Activated T-cell treated with anti-CD3 and anti-CD28 coated beads for 1 hour (primary cell): Measurements from ENCODE around the gene WDR48.

ENCODE experiments used
- DNase-seq: peaks from one replicate; pipeline ENCODE4 v3.0.0-alpha.2; 2020; ENCODE audit warnings: low read depth

WDR48 gene

GRCh38 chr3:39102504-39103323 lies 50.9 kb downstream of the WDR48 start:
- no peak for DNase-seq

GRCh38 chr3:39103324-39103693 lies 51.5 kb downstream of the WDR48 start:
- no peak for DNase-seq

GRCh38 chr3:39103791-39104552 lies 52.2 kb downstream of the WDR48 start:
- no peak for DNase-seq

- no peak for DNase-seq
Measured at GRCh38 chr3:39104961-39105686, 53.3 kb downstream of the WDR48 start.

- no peak for DNase-seq
Measured at GRCh38 chr3:39105687-39106063, 53.9 kb downstream of the WDR48 start.

GRCh38 chr3:39106281-39106811 lies 54.5 kb downstream of the WDR48 start:
- no peak for DNase-seq

- DNase-seq = no peak
Measured at GRCh38 chr3:39106851-39107387, 55.1 kb downstream of the WDR48 start.

- DNase-seq = peak; percentile 37
Measured at GRCh38 chr3:39107388-39108199, 55.8 kb downstream of the WDR48 start, which contains the start of the genes GORASP1 and TTC21A. GORASP1 (minus strand) TSS chr3:39107627; CDS start chr3:39107541, 86 bp downstream. TTC21A (plus strand) TSS chr3:39107680; CDS start chr3:39107838, 158 bp downstream.

- DNase-seq = no peak
Measured at GRCh38 chr3:39108200-39108710, 56.4 kb downstream of the WDR48 start.

- DNase-seq = no peak
Measured at GRCh38 chr3:39109086-39109485, 57.3 kb downstream of the WDR48 start.

GRCh38 chr3:39110041-39110639 lies 58.3 kb downstream of the WDR48 start:
- DNase-seq = no peak

GRCh38 chr3:39112113-39112512 lies 60.3 kb downstream of the WDR48 start:
- DNase-seq = no peak

- DNase-seq = no peak
Measured at GRCh38 chr3:39112535-39112934, 60.7 kb downstream of the WDR48 start.

- DNase-seq = no peak
Measured at GRCh38 chr3:39113291-39113690, 61.5 kb downstream of the WDR48 start.

- no peak for DNase-seq
Measured at GRCh38 chr3:39114456-39114855, 62.6 kb downstream of the WDR48 start.

- DNase-seq = no peak
Measured at GRCh38 chr3:39115870-39116269, 64.1 kb downstream of the WDR48 start.

- no peak for DNase-seq
Measured at GRCh38 chr3:39118079-39118478, 66.3 kb downstream of the WDR48 start.

GRCh38 chr3:39118931-39119660 lies 67.3 kb downstream of the WDR48 start:
- no peak for DNase-seq

GRCh38 chr3:39121621-39122020 lies 69.8 kb downstream of the WDR48 start:
- DNase-seq = no peak

- no peak for DNase-seq
Measured at GRCh38 chr3:39122813-39123212, 71.0 kb downstream of the WDR48 start.
